Measurements from ENCODE around the gene NUDT3.
"Not testable (repeated sequence)": the region's sequence is repeated elsewhere in the genome, so short reads cannot be mapped to it uniquely, and the experiment has no call there.

NUDT3 gene

DNA sequence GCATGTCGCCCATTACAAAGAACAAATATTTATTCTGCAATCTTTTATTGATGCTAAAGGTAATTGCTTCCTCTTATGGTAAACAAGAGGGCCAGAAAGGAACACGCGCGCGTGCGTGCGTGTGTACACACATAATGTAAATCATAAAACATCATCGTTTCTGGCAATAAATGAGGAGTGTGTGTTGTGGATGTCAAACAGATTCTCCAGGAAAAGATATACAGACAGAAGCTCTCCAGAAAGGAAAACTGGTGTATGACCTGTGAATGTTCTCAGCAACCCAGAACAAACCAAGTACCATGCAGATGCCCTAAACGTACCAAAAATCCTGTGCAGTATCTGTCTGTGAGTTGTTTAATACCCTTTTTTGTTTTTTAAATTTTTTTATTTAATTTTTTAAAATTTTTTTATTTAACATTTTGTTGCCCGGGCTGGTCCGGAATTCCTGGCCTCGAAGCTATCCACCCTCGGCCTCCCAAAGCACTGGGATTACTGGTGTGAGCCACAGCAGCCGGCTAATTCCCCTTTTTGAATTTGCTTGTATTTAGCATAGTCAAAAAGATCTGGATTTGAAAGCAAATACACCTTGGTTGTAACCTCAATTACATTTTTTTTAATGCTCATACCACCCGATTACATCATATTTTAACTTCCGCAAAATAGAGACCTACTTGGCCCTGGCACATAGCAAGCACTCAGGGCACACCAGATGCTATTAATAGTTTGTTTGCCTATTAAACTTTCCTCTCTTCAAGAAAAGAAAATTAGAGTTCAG, 909 bp upstream of the NUDT3 start:
- no peak for DNase-seq (ENCODE audit: low read depth in 2 of 2)

DNA sequence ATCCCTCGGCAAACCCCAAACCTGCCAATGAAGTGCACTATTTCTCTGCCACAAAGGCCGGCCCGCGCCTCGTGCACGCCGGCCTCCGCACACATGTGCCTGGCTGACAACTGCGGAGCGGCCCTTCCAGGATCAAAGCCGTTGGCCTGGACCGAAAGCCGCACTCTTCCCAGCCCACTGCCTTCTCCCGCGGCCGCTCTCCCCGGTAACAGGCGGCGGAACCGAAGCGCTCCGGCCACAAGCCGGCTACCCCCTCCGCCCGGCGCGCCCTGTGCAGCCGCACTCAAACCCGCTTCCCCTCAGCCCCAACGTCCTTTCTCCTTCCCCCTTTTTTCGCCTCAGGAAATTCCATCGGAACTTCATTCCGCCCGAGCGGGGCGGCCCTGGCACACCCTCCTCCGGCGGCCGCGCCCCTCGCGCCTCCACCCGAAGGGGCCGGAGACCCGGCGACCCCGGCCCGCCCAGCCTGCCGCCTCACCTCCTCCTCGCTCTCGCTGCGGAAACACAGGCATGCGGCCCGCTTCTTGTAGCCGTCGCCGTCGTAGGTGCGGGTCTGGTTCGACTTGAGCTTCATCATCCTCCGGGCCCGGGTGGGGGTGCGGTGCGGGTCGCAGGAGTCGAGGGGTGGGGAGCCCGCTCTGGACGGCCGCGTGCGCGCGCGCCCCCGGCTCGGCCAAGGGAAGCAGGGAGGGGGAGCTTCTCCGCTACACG, 528 bp downstream of the NUDT3 start:
- peak; percentile 29 to 46 for DNase-seq (ENCODE audit: low read depth in 2 of 2)

DNA sequence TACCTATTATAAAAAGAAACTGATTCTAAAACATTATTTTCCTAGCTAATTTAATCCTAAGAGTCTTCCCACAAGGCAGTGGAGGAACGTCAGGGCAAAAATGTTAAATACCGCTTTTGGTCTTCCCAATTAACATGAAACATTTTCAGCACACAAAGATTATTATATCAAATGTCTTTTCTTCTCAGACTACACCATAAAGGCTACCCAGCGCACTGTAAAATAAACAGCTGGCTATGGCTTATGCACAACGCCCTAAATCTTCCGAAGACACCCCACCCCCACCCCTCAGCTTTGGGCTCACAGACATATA, 1.0 kb downstream of the NUDT3 start:
- no peak for DNase-seq (ENCODE audit: low read depth in 2 of 2)

DNA sequence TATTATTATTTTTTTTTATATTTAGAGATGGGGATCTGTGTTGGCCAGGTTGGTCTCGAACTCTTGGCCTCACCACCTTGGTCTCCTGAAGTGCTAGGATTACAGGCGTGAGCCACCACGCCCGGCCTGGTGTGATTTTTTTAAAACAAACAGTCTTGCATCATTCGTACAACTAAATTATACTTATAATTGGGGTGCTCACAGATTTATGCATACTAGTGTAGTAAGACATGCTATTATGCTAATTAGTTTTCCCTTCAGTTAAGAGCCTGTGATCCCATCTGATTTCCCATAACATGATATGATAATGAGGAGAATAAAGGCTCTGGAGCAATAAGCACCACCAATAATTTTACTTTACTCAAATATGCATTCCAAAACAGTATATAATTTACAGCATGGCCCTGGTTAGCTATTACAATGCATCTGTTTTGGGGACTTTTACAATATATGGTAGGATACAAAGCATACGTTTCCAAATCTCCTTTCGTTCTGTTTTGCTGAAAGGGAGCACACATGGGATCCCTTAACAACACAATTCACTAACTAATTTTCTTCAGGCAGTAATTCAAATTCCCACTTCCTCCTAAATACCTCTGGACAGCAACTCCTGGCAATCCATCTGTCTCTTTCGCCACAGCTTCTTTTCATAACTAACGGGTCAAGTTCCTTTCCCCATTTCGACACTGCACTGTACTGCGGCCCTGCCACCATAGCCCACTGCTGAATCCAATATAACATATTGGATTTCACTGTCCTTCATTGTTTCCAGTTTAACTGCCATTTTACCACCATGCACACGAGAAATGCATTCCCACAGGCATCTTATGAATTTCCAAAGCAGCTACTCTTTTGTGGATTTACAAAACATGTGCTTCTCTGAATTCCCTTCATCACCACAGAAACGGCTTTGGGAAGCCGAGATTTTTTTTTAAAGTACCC, 1.7 kb downstream of the NUDT3 start:
- DNase-seq (ENCODE audit: low read depth in 2 of 2) = no peak

DNA sequence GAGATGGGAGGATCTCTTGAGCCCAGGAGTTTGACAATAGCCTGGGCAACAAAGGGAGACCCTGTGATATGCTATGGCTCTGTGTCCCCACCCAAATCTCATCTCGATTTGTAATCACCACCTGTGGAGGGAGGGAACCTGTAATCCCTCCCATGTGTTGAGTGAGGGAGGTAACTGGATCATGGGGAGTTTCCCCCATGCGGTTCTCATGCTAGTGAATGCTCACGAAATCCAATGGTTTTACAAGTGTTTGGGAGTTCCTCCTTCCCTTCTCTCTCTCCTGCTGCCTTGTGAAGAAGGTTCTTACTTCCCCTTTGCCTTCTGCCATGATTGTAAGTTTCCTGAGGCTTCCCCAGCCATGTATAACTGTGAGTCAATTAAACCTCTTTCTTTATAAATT, 3.4 kb downstream of the NUDT3 start:
- DNase-seq (ENCODE audit: low read depth in 2 of 2) = no peak

DNA sequence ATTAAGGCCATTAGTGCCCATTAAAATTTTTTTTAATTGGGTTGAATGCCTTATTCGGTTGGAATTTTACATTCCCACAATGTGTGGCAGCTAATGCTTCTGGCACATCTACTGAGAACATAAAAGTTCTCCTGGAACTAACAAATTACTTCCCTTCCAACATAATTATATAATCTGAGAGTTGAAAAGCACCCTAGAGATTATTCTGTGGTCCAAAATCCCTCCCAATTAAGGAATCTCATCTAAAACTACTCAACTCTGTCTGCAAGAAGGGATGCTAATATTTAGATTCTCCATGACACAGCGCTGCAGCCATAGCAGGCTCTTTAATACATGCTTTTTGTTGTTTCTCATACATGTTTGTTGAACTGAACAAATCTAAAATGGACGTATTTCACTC, 4.0 kb downstream of the NUDT3 start:
- DNase-seq (ENCODE audit: low read depth in 2 of 2) = no peak

DNA sequence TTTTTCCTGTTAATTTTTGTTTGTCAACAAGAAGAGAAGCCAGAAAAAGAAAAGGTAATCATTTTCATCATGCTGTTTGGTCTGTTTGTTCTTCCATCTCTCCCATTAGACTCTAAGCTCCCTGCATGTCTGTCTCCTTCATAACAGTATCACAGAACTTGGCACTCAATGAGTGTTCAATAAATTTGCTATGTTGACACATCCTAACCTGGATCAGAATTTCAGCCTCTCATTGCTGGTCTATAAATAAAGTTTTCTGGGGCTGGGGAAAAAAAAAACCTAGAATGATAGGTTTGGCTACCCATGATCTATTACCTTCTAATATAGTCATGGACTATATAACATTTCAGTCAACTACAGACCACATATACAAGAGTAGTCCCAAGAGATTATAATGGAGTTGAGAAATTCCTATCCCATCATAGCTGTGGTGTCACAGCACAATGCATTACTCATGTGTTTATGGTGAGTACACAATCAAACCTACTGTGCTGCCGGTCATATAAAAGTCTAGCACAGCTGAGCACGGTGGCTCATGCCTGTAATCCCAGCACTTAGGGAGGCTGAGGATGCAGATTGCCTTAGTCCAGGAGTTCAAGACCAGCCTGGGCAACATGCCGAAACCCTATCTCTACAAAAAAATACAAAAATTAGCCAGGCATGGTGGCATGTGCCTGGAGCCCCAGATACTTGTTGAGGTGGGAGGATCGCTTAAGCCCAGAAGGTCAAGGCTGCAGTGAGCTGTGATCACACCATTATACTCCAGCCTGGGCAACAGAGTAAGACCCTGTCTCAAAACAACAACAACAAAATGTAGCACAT, 5.9 kb downstream of the NUDT3 start:
- DNase-seq (ENCODE audit: low read depth in 2 of 2) = no peak

DNA sequence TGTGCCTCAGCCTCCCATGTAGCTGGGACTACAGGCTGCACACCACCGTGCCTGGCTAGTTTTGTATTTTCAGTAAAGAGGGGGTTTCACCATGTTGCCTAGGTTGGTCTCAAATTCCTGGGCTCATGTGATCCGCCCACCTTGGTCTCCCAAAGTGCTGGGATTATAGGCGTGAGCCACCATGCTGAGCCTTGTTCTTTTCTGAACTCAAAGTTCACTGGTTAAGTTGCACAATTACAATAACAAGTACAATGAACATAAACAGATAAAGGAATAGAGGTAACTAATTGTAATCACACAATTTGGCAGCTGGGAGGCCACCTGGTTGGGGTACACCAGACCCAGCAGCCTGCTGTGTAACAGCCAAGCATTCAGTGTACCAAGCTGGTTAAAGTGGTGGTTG, 6.7 kb downstream of the NUDT3 start:
- no peak for DNase-seq (ENCODE audit: low read depth in 2 of 2)

DNA sequence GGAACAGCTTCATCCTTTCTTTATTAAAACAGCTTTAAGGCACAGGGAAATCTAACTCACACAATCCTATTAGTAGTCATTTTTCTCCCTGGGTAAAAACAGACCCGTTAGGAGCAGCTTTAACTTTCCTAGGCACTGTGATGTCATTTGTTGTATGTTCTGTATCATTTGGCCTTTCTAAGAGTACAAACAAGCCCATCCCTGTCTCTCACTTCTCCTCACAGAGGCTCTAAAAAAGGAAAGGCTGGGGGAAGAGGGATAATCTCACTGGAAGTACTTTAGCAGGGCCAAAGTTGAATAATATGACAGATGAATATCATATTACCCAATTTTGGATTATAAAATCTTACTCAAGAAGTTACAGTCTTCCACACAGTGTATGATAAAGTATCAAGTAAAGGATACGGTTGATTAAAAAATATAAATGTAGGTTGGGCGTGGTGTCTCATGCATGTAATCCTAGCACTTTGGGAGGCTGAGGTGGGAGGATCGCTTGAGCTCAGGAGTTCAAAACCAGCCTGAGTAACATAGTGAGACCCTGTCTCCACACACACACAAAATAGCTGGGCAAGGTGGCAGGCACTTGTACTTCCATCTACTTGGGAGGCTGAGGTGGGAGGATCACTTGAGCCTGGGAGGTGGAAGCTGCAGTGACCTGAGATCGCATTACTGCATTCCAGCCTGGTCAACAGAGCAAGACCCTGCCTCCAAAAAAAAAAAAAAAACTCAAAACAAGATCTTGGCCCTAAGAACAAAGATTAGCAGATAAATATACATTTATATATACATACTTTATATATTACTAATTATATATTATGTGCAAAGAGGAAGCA, 7.9 kb downstream of the NUDT3 start:
- no peak for DNase-seq (ENCODE audit: low read depth in 2 of 2)

DNA sequence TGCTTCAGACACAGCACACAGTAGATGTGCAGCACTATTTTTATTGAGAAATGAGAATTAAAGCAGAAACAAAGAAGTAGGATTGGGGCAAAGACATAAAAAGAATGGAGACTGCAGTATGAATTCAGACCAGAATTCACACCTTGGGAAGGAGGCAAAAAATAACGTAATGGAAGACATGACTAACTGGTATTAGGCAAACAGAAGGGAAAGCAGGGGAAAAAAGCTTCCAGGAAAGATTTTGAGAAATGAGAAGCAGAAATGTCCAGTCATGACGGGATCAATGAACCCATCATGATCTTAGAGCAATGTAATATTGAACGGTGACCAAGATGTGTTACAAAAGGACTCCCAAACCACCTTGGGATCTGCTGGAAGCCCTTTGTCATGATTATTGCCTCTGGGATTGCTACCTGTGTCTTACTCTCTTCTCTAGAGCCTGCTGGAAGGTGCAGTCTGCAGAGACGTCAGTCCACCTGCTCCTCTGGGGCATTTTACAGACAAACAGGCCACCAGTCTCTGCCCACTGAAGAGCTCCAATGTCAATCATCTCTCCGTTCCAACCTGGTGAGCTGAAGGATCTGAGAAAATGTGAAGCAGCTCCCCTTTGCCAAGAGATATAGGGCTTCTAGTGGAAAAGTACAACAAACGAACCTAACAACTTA, 8.7 kb downstream of the NUDT3 start:
- no peak for DNase-seq (ENCODE audit: low read depth in 2 of 2)

DNA sequence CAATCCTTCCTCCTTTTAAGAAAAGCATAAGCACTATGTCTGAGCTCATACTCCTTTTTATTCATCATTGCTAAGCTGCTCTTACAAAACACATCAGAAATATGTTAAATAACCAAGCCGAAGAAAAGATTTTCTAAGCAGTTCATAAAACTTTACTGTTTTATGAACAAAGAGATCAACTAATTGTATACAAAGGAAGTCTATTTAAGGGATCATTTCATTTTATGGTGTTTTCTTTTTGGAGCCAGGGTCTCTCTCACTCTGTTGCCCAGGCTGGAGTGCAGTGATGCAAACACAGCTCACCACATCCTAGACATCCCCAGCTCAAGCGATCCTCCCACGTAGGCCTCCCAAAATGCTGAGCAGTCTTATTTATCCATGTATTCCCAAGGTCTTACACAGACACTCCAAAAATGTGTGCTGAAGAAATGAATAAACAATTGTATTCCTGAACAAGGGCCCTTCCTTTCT, 9.3 kb downstream of the NUDT3 start:
- no peak for DNase-seq (ENCODE audit: low read depth in 2 of 2)

DNA sequence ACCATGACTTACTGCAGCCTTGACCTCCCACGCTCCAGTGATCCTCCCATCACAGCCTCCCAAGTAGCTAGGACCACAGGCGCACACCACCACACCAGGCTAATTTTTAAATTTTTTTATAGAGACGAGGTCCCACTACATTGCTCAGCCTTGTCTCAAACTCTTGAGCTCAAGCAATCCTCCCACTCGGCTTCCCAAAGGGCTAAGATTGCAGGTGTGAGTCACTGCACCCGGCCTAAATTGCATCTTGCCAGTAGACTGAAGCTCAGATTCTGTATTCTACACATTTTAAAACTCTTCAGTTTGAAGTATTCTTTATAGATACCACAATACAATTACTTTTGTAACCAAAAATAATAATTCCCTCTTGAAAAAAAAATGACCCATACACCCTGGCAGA, 11.4 kb downstream of the NUDT3 start:
- DNase-seq (ENCODE audit: low read depth in 2 of 2) = no peak

DNA sequence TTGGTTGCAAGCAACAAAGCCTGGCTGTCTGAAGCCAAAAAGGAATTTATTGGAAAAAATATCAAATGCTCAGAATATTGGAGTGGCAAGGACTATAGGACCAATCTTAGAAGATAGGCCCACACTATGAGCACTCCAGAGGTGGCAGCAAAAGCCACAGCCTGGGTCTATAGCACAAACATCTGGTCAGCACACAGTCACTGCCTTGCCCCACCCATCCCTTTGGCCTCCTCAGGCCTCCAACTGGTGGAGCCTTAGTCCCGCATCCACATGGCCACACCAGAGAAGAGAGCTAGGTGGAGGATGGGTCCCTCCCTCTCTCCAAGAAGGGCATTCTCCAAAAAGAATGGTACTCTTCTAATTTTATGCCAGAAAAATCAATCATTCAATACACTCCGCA, 14.0 kb downstream of the NUDT3 start:
- no peak for DNase-seq (ENCODE audit: low read depth in 2 of 2)

DNA sequence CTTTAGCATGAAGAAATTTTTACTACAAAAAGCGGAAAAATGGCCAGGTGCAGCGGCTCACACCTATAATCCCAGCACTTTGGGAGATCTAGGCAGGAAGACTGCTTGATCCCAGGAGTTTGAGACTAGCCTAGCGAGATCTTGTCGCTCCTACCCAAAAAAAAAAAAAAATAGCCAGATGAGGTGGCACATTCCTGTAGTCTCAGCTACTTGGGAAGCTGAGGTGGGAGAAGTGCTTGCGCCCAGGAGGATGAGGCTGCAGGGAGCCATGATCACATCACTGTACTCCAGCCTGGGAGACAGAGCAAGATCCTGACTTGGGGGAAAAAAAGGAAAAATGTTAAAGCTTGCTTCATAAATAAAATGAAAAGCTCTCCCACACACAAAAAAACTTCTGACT, 14.5 kb downstream of the NUDT3 start:
- no peak for DNase-seq (ENCODE audit: low read depth in 2 of 2)

DNA sequence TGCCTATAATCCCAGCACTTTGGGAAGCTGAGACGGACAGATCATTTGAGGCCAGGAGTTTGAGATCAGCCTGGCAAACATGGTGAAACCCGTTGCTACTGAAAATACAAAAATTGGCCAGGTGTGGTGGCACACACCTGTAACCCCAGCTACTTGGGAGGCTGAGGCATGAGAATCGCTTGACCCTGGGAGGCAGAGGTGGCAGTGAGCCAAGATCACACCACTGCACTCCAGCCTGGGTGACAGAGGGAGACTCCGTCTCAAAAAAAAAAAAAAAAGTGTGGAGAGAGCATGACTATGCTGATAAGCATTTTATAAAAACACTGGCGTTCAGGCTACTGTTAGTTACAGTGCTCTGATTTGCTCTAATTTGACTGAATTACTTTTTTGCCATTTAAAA, 14.9 kb downstream of the NUDT3 start:
- not testable (repeated sequence) for DNase-seq (ENCODE audit: low read depth in 2 of 2)

DNA sequence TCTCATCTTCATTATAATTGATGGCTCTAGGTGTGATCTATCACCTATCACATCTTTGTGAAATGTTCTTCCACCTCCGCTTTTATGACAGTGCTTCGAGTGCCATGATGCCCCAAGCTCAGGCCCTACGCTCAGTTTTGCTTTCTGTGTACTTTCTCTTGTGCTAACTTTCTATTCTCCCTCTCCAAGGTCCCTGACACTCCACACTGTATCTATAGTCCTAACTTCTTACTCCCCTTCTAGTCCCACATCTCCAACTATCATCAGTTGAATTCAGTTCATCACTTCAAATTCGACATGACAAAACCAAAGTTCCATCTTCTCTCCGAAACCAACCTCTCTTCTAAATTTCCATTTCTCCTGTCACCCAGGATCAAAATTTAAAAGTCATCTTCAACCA, 16.6 kb downstream of the NUDT3 start:
- DNase-seq (ENCODE audit: low read depth in 2 of 2) = no peak

DNA sequence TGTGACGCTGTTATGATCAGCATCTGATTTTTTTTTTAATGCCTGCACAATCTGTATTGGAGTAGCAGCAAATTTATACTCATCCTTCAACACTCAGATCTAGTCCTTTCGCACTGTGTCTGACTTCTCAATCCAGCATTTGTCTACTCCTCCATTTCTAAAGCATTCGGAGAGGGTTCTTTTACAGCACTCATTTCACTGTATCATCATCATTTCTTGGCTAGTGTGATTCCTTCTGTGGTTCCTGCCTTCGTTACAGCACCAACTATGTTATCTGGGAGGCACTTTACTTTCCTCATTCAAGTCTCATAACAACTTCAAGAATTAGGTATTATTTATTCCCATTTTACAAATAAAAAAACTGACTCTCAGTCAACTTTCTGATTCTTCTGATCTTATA, 18.0 kb downstream of the NUDT3 start:
- no peak for DNase-seq (ENCODE audit: low read depth in 2 of 2)

DNA sequence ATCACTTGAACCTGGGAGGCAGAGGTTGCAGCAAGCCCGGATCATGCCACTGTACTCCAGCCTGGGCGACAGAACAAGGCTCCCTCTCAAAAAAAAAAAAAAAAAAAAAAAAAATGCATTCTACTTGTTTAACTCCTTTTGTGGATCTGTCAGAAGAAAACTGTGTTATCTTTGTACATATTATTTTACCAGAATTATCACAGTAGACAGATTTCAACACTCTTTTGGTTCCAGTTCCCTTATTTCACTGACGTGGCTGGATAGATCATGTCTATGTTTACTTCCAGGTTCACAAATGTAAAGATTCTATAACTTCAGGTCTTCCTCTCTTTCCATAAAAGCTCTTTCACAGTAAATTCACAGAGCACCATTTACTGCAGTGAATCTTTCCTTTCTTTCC, 18.4 kb downstream of the NUDT3 start:
- no peak for DNase-seq (ENCODE audit: low read depth in 2 of 2)

DNA sequence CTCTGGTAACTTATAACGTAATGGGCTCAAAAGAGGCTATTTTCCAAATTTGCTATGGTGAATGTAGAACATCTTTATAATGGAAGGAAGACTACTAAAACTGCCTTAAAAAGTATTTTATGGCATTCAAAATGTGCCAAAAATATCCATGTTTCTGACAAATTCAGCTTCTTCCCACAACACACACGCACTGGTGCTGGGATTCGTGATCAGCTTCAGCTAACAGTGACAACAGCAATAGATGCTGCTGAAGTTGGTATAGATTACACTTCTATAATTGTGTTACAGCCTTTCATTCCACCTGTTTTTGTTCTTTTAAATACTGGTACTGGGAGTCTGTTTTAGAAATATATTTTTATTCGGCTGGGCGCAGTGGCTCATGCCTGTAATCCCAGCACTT, 19.0 kb downstream of the NUDT3 start:
- no peak for DNase-seq (ENCODE audit: low read depth in 2 of 2)

DNA sequence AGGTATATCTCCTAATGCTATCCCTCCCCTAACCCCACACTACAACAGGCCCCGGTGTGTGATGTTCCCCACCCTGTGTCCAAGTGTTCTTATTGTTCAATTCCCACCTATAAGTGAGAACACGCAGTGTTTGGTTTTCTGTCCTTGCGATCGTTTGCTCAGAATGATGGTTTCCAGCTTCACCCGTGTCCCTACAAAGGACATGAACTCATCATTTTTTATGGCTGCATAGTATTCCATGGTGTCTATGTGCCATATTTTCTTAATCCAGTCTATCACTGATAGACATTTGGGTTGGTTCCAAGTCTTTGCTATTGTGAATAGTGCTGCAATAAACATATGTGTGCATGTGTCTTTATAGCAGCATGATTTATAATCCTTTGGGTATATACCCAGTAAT, 20.6 kb downstream of the NUDT3 start:
- DNase-seq (ENCODE audit: low read depth in 2 of 2) = not testable (repeated sequence)

Data from stimulated activated CD8-positive, alpha-beta memory T cell treated with anti-CD3 and anti-CD28 coated beads, Interleukin-7, amount 100 ng/mL, for 4 hours (primary cell).